Measurements from ENCODE around the gene MED13L. TPM values are rescaled to one million over a fixed set of nuclear protein-coding genes. Genes with fewer than 3 reads are reported as not detected.
A peak's percentile ranks its signal among the peaks of the same experiment; 100 is the strongest.
"Not testable (repeated sequence)": the region's sequence is repeated elsewhere in the genome, so short reads cannot be mapped to it uniquely, and the experiment has no call there.

MED13L gene
- total RNA-seq, 4 donors from 2014 or later = 158 to 247 (median 166) TPM

- intact Hi-C loops (cut with DNase I; ENCODE audit: low total_unique reads) = no loop called here
- DNase-seq (ENCODE audit: low spot score in 2 of 2) = no peak
- TF ChIP-seq POLR2A (IDR thresholded peaks at IDR 0.05) (no peak), CTCF (IDR thresholded peaks at IDR 0.05) (no peak)
- H3K4me3 ChIP-seq (ENCODE audit: low read depth, poor library complexity, severe bottlenecking) = no peak overlapping the region
- 75 to 84% methylated on average over 3 of the region's 3 CpGs for WGBS, 2 donors
These were observed 10.4 kb upstream of the MED13L start for GRCh38 chr12:116287842-116288301.

- intact Hi-C loops (cut with DNase I; ENCODE audit: low total_unique reads) = loop anchor here (5.0 kb wide), 1 partner anchor 838 kb away; no protein-coding TSS in a partner anchor
- no peak overlapping the region for H3K4me3 ChIP-seq (ENCODE audit: low read depth, poor library complexity, severe bottlenecking)
- TF ChIP-seq CTCF (IDR thresholded peaks at IDR 0.05) (no peak), POLR2A (IDR thresholded peaks at IDR 0.05) (no peak)
- no peak for DNase-seq (ENCODE audit: low spot score in 2 of 2)
- WGBS, 2 donors = 77 to 82% methylated on average over 5 of the region's 5 CpGs
These were observed 6.9 kb upstream of the MED13L start for GRCh38 chr12:116284396-116284795.

- 91 to 94% methylated on average over 8 of the region's 8 CpGs for WGBS, 2 donors
- intact Hi-C loops (cut with DNase I; ENCODE audit: low total_unique reads) = loop anchor here (5.0 kb wide), 1 partner anchor 838 kb away; no protein-coding TSS in a partner anchor
- H3K4me3 ChIP-seq (ENCODE audit: low read depth, poor library complexity, severe bottlenecking) = not testable (repeated sequence)
- DNase-seq (ENCODE audit: low spot score in 2 of 2) = peak in 1 of 2 donors; percentile 83
These were observed 6.4 kb upstream of the MED13L start for GRCh38 chr12:116283881-116284280.

GRCh38 chr12:116282371-116283286 lies 5.1 kb upstream of the MED13L start:
- intact Hi-C loops (cut with DNase I; ENCODE audit: low total_unique reads) = loop anchor here (5.0 kb wide), 1 partner anchor 840 kb away; no protein-coding TSS in a partner anchor
- no peak overlapping the region for H3K4me3 ChIP-seq (ENCODE audit: low read depth, poor library complexity, severe bottlenecking)
- TF ChIP-seq POLR2A (IDR thresholded peaks at IDR 0.05) = no peak
- no peak for TF ChIP-seq CTCF (IDR thresholded peaks at IDR 0.05)

GRCh38 chr12:116280595-116281290 lies 3.2 kb upstream of the MED13L start:
- no peak for DNase-seq (ENCODE audit: low spot score in 2 of 2)
- TF ChIP-seq POLR2A (IDR thresholded peaks at IDR 0.05) (no peak), CTCF (IDR thresholded peaks at IDR 0.05) (no peak)
- H3K4me3 ChIP-seq (ENCODE audit: low read depth, poor library complexity, severe bottlenecking) = no peak overlapping the region
- 66 to 73% methylated on average over 5 of the region's 5 CpGs for WGBS, 2 donors
- intact Hi-C loops (cut with DNase I; ENCODE audit: low total_unique reads) = loop anchor here (5.0 kb wide), 1 partner anchor 842 kb away; no protein-coding TSS in a partner anchor

More at GRCh38 chr12:116282371-116283286, 5.1 kb upstream of the MED13L start:
- WGBS, 2 donors = 60 to 73% methylated on average over 15 of the region's 15 CpGs
- DNase-seq (ENCODE audit: low spot score in 2 of 2) = no peak

- 89 to 94% methylated on average over 10 of the region's 10 CpGs for WGBS, 2 donors
- no peak overlapping the region for H3K4me3 ChIP-seq (ENCODE audit: low read depth, poor library complexity, severe bottlenecking)
- no peak for TF ChIP-seq POLR2A (IDR thresholded peaks at IDR 0.05)
- TF ChIP-seq CTCF (IDR thresholded peaks at IDR 0.05) = no peak
- intact Hi-C loops (cut with DNase I; ENCODE audit: low total_unique reads) = loop anchor here (10.0 kb wide), 1 partner anchor 316 kb away; no protein-coding TSS in a partner anchor
- DNase-seq (ENCODE audit: low spot score in 2 of 2) = no peak
These were observed 1.2 kb upstream of the MED13L start for GRCh38 chr12:116278667-116279066.

Measured in lower leg skin (tissue), 4 donors.